Subcutaneous adipose tissue (tissue), 4 donors: ENCODE measurements around the gene SGCA. TPM values are rescaled to one million over a fixed set of nuclear protein-coding genes. Genes with fewer than 3 reads are reported as not detected.

Experiments
- CTCF ChIP-seq: fragments of 450-650 bp; IDR thresholded peaks from one replicate; pipeline ENCODE4 v1.5.1; 2016; ENCODE audit warnings: low read depth, mild to moderate bottlenecking, control low read depth, antibody characterized with exemption, moderate library complexity
- total RNA-seq, 4 donors: library from RNA; depleted of rRNA; stranded (reverse); fragments of >200 nt; gene quantifications; one replicate each; pipeline ENCODE4 v1.1.0, GENCODE V29; 2016

Gene SGCA
- total RNA-seq, 4 donors from 2014 or later = 4.4 TPM; not detected in 3

- TF ChIP-seq CTCF = no peak
Measured at GRCh38 chr17:50147841-50148225, 18.0 kb upstream of the SGCA start.

GRCh38 chr17:50148226-50149090 is 17.3 kb upstream of the SGCA start:
- TF ChIP-seq CTCF = no peak

- no peak for TF ChIP-seq CTCF
Measured at GRCh38 chr17:50149091-50149416, 16.8 kb upstream of the SGCA start.

GRCh38 chr17:50149417-50150353 is 16.1 kb upstream of the SGCA start:
- no peak for TF ChIP-seq CTCF

- TF ChIP-seq CTCF = no peak
Measured at GRCh38 chr17:50150354-50151040, 15.3 kb upstream of the SGCA start, which contains the start of gene PPP1R9B. PPP1R9B (minus strand) TSS chr17:50150677; CDS start chr17:50150513, 164 bp downstream.

- no peak for TF ChIP-seq CTCF
Measured at GRCh38 chr17:50151041-50151936, 14.5 kb upstream of the SGCA start.
